Fibroblast of lung (primary cell): ENCODE data around the gene KRTAP1-5.

Experiments used
- CTCF ChIP-seq, 2 donors: IDR thresholded peaks in 1 of 2; conservative IDR thresholded peaks in 1 of 2; 1 replicate in 1 of 2; 2 replicates in 1 of 2; pipeline ENCODE4 v1.5.1; 2011 to 2012; ENCODE audit warnings: low read length in 2 of 2, control low read depth in 1 of 2, inconsistent platforms in 1 of 2, low read depth in 1 of 2, mild to moderate bottlenecking in 1 of 2
- EZH2 ChIP-seq: IDR thresholded peaks from 2 replicates; pipeline ENCODE4 v1.5.1; 2012; ENCODE audit warnings: low read length, control low read depth, mild to moderate bottlenecking; ENCODE audit errors: missing control alignments

GRCh38 chr17:41065829-41066624, 39.0 kb upstream of the KRTAP1-5 start, which contains the start of gene KRTAP2-4:
- no peak for TF ChIP-seq CTCF (conservative IDR thresholded peaks at IDR 0.05 in 1 of 2, IDR thresholded peaks at IDR 0.05 in 1 of 2; ENCODE audit: low read depth in 1 of 2, low read length in 2 of 2)
- TF ChIP-seq EZH2: no peak
